Activated CD4-positive, alpha-beta T cell treated with anti-CD3 and anti-CD28 coated beads for 36 hours (primary cell): ENCODE data around the gene ASPDH. TPM values are rescaled to one million over a fixed set of nuclear protein-coding genes. Genes with fewer than 3 reads are reported as not detected.
A peak's percentile ranks its signal among the peaks of the same experiment; 100 is the strongest.

Source experiments
- ATAC-seq: fragments of 200-7000 bp; cut with Tn5 transposase; one replicate; pipeline ENCODE4 v1.10.0; 2021; ENCODE audit warnings: mild to moderate bottlenecking, moderate library complexity
- CTCF ChIA-PET: fragments of 350-600 bp; sonication (Branson Sonifier 250); formaldehyde crosslinking; loops from one replicate; lab custom pipeline; 2021; ENCODE audit warnings: antibody characterized with exemption; lab: Charles Lee
- POLR2A ChIA-PET: fragments of 350-600 bp; sonication (Branson Sonifier 250); formaldehyde crosslinking; loops from one replicate; lab custom pipeline; 2021; ENCODE audit warnings: antibody characterized with exemption, inconsistent platforms; lab: Charles Lee
- DNase-seq: peaks from one replicate; pipeline ENCODE4 v3.0.0-alpha.2; 2020
- H3K27ac Mint-ChIP-seq: one replicate; pipeline ENCODE4 v1.8.0; 2021; ENCODE audit warnings: mixed read lengths
- H3K27me3 Mint-ChIP-seq: one replicate; pipeline ENCODE4 v1.8.0; 2021; ENCODE audit warnings: mixed read lengths
- H3K36me3 Mint-ChIP-seq: one replicate; pipeline ENCODE4 v1.8.0; 2021; ENCODE audit warnings: low read depth, mixed read lengths
- H3K4me1 Mint-ChIP-seq: one replicate; pipeline ENCODE4 v1.8.0; 2021; ENCODE audit warnings: mixed read lengths
- H3K4me3 Mint-ChIP-seq: one replicate; pipeline ENCODE4 v1.8.0; 2021; ENCODE audit warnings: mild to moderate bottlenecking, moderate library complexity, mixed read lengths
- H3K9me3 Mint-ChIP-seq: one replicate; pipeline ENCODE4 v1.8.0; 2021; ENCODE audit warnings: low read depth, mixed read lengths
- intact Hi-C, 2 experiments: fragments of 100-400 bp; cut with DNase I in 1 of 2; cut with micrococcal nuclease in 1 of 2; formaldehyde crosslinking; loops; one replicate each; pipeline versions ENCODE4 v1.14.2 to v1.15.1; 2022 to 2024; cut with DNase I, micrococcal nuclease
- total RNA-seq, 2 experiments: library from RNA; stranded (reverse); gene quantifications; one replicate each; pipeline ENCODE4 v1.2.3, GENCODE V29; 2021

Gene ASPDH
- total RNA-seq, 2 experiments from 2014 or later = not detected

- intact Hi-C loops = no loop called here
- Mint-ChIP-seq H3K9me3 (no peaks in the 10 kb centered on the region), H3K4me1 (peaks cover 16% of the 10 kb centered on the region), H3K27ac (no peak overlapping the region), H3K4me3 (no peak overlapping the region), H3K27me3 (no peaks in the 10 kb centered on the region), H3K36me3 (peaks cover 39% of the 10 kb centered on the region)
- POLR2A ChIA-PET = no interaction called here
- ATAC-seq (no peak), DNase-seq (no peak)
- CTCF ChIA-PET = no interaction called here
Measured at GRCh38 chr19:50481351-50482149, 32.2 kb downstream of the ASPDH start.

- CTCF ChIA-PET = no interaction called here
- Mint-ChIP-seq H3K27ac (no peak overlapping the region), H3K9me3 (no peaks in the 10 kb centered on the region)
Measured at GRCh38 chr19:50480281-50481111, 33.2 kb downstream of the ASPDH start.

GRCh38 chr19:50479761-50480251 lies 33.9 kb downstream of the ASPDH start:
- Mint-ChIP-seq H3K27me3 (no peaks in the 10 kb centered on the region), H3K4me1 (peaks cover 18% of the 10 kb centered on the region), H3K27ac (no peak overlapping the region), H3K4me3 (no peak overlapping the region), H3K36me3 (peaks cover 28% of the 10 kb centered on the region), H3K9me3 (no peaks in the 10 kb centered on the region)
- POLR2A ChIA-PET = no interaction called here
- ATAC-seq (no peak), DNase-seq (no peak)
- intact Hi-C loops = no loop called here
- CTCF ChIA-PET = interaction anchor here (1.1 to 1.5 kb wide), 4 partner anchors 19 to 243 kb away, joined by 3 to 5 read pairs (median 4); partner anchors contain the start of gene POLD1

More at GRCh38 chr19:50480281-50481111, 33.2 kb downstream of the ASPDH start:
- Mint-ChIP-seq H3K36me3 (peaks cover 32% of the 10 kb centered on the region), H3K27me3 (no peaks in the 10 kb centered on the region), H3K4me3 (no peak overlapping the region), H3K4me1 (peaks cover 18% of the 10 kb centered on the region)
- DNase-seq (no peak), ATAC-seq (no peak)
- intact Hi-C loops = no loop called here
- POLR2A ChIA-PET = no interaction called here

GRCh38 chr19:50478901-50479715 lies 34.6 kb downstream of the ASPDH start:
- H3K36me3 Mint-ChIP-seq = peaks cover 28% of the 10 kb centered on the region
- intact Hi-C loops = no loop called here
- DNase-seq (peak; percentile 54), ATAC-seq (no peak)
- no peaks in the 10 kb centered on the region for H3K27me3 Mint-ChIP-seq
- H3K9me3 Mint-ChIP-seq = no peaks in the 10 kb centered on the region
- peaks cover 18% of the 10 kb centered on the region for H3K4me1 Mint-ChIP-seq
- ChIA-PET CTCF (interaction anchor here (0.6 to 1.5 kb wide), 7 partner anchors 18 to 466 kb away, joined by 3 to 5 read pairs (median 3); partner anchors contain the start of gene POLD1), POLR2A (interaction anchor here (0.6 kb wide), 1 partner anchor 144 kb away, joined by 3 read pairs; no protein-coding TSS in a partner anchor)
- H3K4me3 Mint-ChIP-seq = no peak overlapping the region
- H3K27ac Mint-ChIP-seq = no peak overlapping the region

GRCh38 chr19:50477751-50478515 lies 35.8 kb downstream of the ASPDH start:
- Mint-ChIP-seq H3K27me3 (no peaks in the 10 kb centered on the region), H3K4me1 (peaks cover 18% of the 10 kb centered on the region), H3K4me3 (peak overlapping the region; percentile 90), H3K9me3 (no peaks in the 10 kb centered on the region), H3K36me3 (peaks cover 22% of the 10 kb centered on the region), H3K27ac (peak overlapping the region; percentile 44)
- intact Hi-C loops = no loop called here
- POLR2A ChIA-PET = interaction anchor here (0.6 kb wide), 2 partner anchors 143 to 324 kb away, joined by 3 to 4 read pairs; no protein-coding TSS in a partner anchor
- ATAC-seq (no peak), DNase-seq (no peak)
- CTCF ChIA-PET = interaction anchor here (0.6 to 1.5 kb wide), 3 partner anchors 17 to 465 kb away, joined by 3 to 5 read pairs (median 3); no protein-coding TSS in a partner anchor

GRCh38 chr19:50476907-50477238 lies 36.8 kb downstream of the ASPDH start:
- Mint-ChIP-seq H3K4me1 (peaks cover 18% of the 10 kb centered on the region), H3K4me3 (peak overlapping the region; percentile 90), H3K27me3 (no peaks in the 10 kb centered on the region), H3K27ac (peak overlapping the region; percentile 84), H3K36me3 (peaks cover 20% of the 10 kb centered on the region), H3K9me3 (no peaks in the 10 kb centered on the region)
- DNase-seq (no peak), ATAC-seq (no peak)
- CTCF ChIA-PET = no interaction called here
- POLR2A ChIA-PET = no interaction called here
- intact Hi-C loops = loop anchor here (1.0 kb wide), 9 partner anchors 34 to 327 kb away; partner anchors contain the start of genes JOSD2 (in 2 of the 2), NR1H2 (in 1 of the 2) and POLD1 (in 1 of the 2)

GRCh38 chr19:50476224-50476906 lies 37.3 kb downstream of the ASPDH start, which contains the start of the genes EMC10 and GARIN5A:
Gene EMC10, plus strand, starts transcription at chr19:50476507. Its CDS starts 38 bp downstream, at chr19:50476545.
Gene GARIN5A, minus strand, starts transcription at chr19:50476848. Its CDS starts 460 bp downstream, at chr19:50476388.
- CTCF ChIA-PET = no interaction called here
- POLR2A ChIA-PET = no interaction called here

GRCh38 chr19:50475736-50476223 lies 37.9 kb downstream of the ASPDH start:
- DNase-seq = no peak
- intact Hi-C loops = loop anchor here (1.0 kb wide), 9 partner anchors 36 to 329 kb away; partner anchors contain the start of genes JOSD2 (in 2 of the 2), NR1H2 (in 1 of the 2) and POLD1 (in 1 of the 2)
- H3K27ac Mint-ChIP-seq = peak overlapping the region; percentile 71
- H3K4me1 Mint-ChIP-seq = peaks cover 18% of the 10 kb centered on the region
- H3K4me3 Mint-ChIP-seq = peak overlapping the region; percentile 90
- POLR2A ChIA-PET = no interaction called here
- no peaks in the 10 kb centered on the region for H3K9me3 Mint-ChIP-seq
- ATAC-seq = no peak
- H3K27me3 Mint-ChIP-seq = no peaks in the 10 kb centered on the region
- CTCF ChIA-PET = no interaction called here
- peaks cover 20% of the 10 kb centered on the region for H3K36me3 Mint-ChIP-seq

More at GRCh38 chr19:50476224-50476906, 37.3 kb downstream of the ASPDH start, which contains the start of the genes EMC10 and GARIN5A:
- H3K36me3 Mint-ChIP-seq = peaks cover 20% of the 10 kb centered on the region
- H3K4me3 Mint-ChIP-seq = peak within 1 kb of the TSS; percentile 90
- H3K27ac Mint-ChIP-seq = peak within 1 kb of the TSS; percentile 84
- no peaks in the 10 kb centered on the region for H3K27me3 Mint-ChIP-seq
- DNase-seq (peak; percentile 98), ATAC-seq (peak; percentile 98)
- no peaks in the 10 kb centered on the region for H3K9me3 Mint-ChIP-seq
- H3K4me1 Mint-ChIP-seq = peaks cover 18% of the 10 kb centered on the region
- intact Hi-C loops = loop anchor here (1.0 kb wide), 9 partner anchors 35 to 328 kb away; partner anchors contain the start of genes JOSD2 (in 2 of the 2), NR1H2 (in 1 of the 2) and POLD1 (in 1 of the 2)

- Mint-ChIP-seq H3K9me3 (no peaks in the 10 kb centered on the region), H3K27ac (peak overlapping the region; percentile 71), H3K36me3 (peaks cover 20% of the 10 kb centered on the region), H3K4me1 (peaks cover 18% of the 10 kb centered on the region), H3K4me3 (peak overlapping the region; percentile 45), H3K27me3 (no peaks in the 10 kb centered on the region)
- ChIA-PET POLR2A (no interaction called here), CTCF (no interaction called here)
- DNase-seq = no peak
- intact Hi-C loops = no loop called here
- no peak for ATAC-seq
Measured at GRCh38 chr19:50475101-50475568, 38.6 kb downstream of the ASPDH start.
